MM.1S (cell line): Measurements from ENCODE around the gene HNRNPDL.

Experiments
- EZH2 ChIP-seq: fragments of 300-600 bp; sonication (generic); optimal IDR thresholded peaks from 2 replicates; pipeline ENCODE3; 2017; ENCODE audit warnings: low read depth, mild to moderate bottlenecking, antibody characterized with exemption, low read length, mixed read lengths
- EZH2phosphoT487 ChIP-seq: fragments of 300-600 bp; sonication (generic); IDR thresholded peaks from 2 replicates; pipeline ENCODE4 v1.6.1; 2018; ENCODE audit warnings: antibody characterized with exemption, low read length
- TF ChIP-seq, protein P1 (sequence below): fragments of 300-600 bp; sonication (generic); IDR thresholded peaks from 2 replicates; pipeline ENCODE4 v1.5.1; 2016; ENCODE audit warnings: antibody characterized with exemption, low read length, mixed read lengths

DNA sequence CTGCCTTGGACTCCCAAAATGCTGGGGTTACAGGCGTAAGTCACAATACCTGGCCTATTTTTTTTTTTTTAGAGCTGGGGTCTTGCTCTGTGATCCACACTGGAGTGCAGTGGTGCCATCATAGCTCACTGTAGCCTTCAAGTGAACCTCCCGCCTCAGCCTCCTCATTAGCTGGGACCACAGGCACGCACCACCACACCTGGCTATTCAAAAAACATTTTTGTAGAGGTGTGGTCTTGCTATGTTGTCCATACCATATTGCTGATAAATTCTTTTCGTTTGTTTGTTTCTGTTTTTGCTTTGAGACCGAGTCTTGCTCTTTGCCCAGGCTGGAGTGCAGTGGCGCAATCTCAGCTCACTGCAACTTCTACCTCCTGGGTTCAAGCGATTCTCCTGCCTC, 21.8 kb upstream of the HNRNPDL start:
- TF ChIP-seq, protein P1, sequence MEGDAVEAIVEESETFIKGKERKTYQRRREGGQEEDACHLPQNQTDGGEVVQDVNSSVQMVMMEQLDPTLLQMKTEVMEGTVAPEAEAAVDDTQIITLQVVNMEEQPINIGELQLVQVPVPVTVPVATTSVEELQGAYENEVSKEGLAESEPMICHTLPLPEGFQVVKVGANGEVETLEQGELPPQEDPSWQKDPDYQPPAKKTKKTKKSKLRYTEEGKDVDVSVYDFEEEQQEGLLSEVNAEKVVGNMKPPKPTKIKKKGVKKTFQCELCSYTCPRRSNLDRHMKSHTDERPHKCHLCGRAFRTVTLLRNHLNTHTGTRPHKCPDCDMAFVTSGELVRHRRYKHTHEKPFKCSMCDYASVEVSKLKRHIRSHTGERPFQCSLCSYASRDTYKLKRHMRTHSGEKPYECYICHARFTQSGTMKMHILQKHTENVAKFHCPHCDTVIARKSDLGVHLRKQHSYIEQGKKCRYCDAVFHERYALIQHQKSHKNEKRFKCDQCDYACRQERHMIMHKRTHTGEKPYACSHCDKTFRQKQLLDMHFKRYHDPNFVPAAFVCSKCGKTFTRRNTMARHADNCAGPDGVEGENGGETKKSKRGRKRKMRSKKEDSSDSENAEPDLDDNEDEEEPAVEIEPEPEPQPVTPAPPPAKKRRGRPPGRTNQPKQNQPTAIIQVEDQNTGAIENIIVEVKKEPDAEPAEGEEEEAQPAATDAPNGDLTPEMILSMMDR, result no peak
- TF ChIP-seq EZH2phosphoT487 (no peak), EZH2 (no peak)
